ENCODE data around the gene AQP7. TPM values are rescaled to one million over a fixed set of nuclear protein-coding genes. Genes with fewer than 3 reads are reported as not detected.
"Not testable (repeated sequence)": the region's sequence is repeated elsewhere in the genome, so short reads cannot be mapped to it uniquely, and the experiment has no call there.

The AQP7 gene
- total RNA-seq, 2 experiments from 2014 or later: 0.12 to 0.36 TPM

- POLR2A ChIA-PET: no interaction called here
- H3K4me3 Mint-ChIP-seq: no peak overlapping the region
- no peak overlapping the region for H3K27ac Mint-ChIP-seq
- no peaks in the 10 kb centered on the region for H3K36me3 Mint-ChIP-seq
- intact Hi-C loops (cut with micrococcal nuclease): no loop called here
- H3K4me1 Mint-ChIP-seq (ENCODE audit: low read depth): peaks cover 18% of the 10 kb centered on the region
- H3K9me3 Mint-ChIP-seq: no peaks in the 10 kb centered on the region
- H3K27me3 Mint-ChIP-seq: no peaks in the 10 kb centered on the region
- CTCF ChIA-PET: interaction anchor here (1.5 to 5.4 kb wide), 3 partner anchors 16 to 35 kb away, joined by 8 to 28 read pairs (median 17); no protein-coding TSS in a partner anchor
- no peak for DNase-seq
These were observed 29.1 kb upstream of the AQP7 start for GRCh38 chr9:33431420-33431819.

- no peak overlapping the region for H3K27ac Mint-ChIP-seq
- peaks cover 18% of the 10 kb centered on the region for H3K4me1 Mint-ChIP-seq (ENCODE audit: low read depth)
- no peaks in the 10 kb centered on the region for H3K36me3 Mint-ChIP-seq
- no peak for DNase-seq
- no peaks in the 10 kb centered on the region for H3K27me3 Mint-ChIP-seq
- intact Hi-C loops (cut with micrococcal nuclease): no loop called here
- ChIA-PET POLR2A (interaction anchor here (0.8 kb wide), 1 partner anchor 16 kb away, joined by 3 read pairs; the partner anchor contains the start of gene AQP3), CTCF (interaction anchor here (1.5 to 5.4 kb wide), 3 partner anchors 15 to 36 kb away, joined by 8 to 28 read pairs (median 17); no protein-coding TSS in a partner anchor)
- no peaks in the 10 kb centered on the region for H3K9me3 Mint-ChIP-seq
- no peak overlapping the region for H3K4me3 Mint-ChIP-seq
These were observed 28.6 kb upstream of the AQP7 start for GRCh38 chr9:33430942-33431341.

GRCh38 chr9:33429256-33429985 is 27.1 kb upstream of the AQP7 start:
- Mint-ChIP-seq H3K36me3 (no peaks in the 10 kb centered on the region), H3K4me1 (ENCODE audit: low read depth) (peaks cover 14% of the 10 kb centered on the region), H3K9me3 (no peaks in the 10 kb centered on the region), H3K27me3 (no peaks in the 10 kb centered on the region), H3K27ac (no peak overlapping the region), H3K4me3 (no peak overlapping the region)
- ChIA-PET CTCF (no interaction called here), POLR2A (no interaction called here)
- DNase-seq: no peak
- intact Hi-C loops (cut with micrococcal nuclease): no loop called here

- Mint-ChIP-seq H3K27ac (no peak overlapping the region), H3K9me3 (no peaks in the 10 kb centered on the region), H3K27me3 (no peaks in the 10 kb centered on the region), H3K36me3 (no peaks in the 10 kb centered on the region), H3K4me3 (no peak overlapping the region), H3K4me1 (ENCODE audit: low read depth) (peaks cover 10% of the 10 kb centered on the region)
- CTCF ChIA-PET: interaction anchor here (1.0 kb wide), 1 partner anchor 12 kb away, joined by 3 read pairs; no protein-coding TSS in a partner anchor
- DNase-seq: peak; percentile 51
- POLR2A ChIA-PET: no interaction called here
- intact Hi-C loops (cut with micrococcal nuclease): no loop called here
These were observed 24.5 kb upstream of the AQP7 start for GRCh38 chr9:33426843-33427293.

- ChIA-PET CTCF (no interaction called here), POLR2A (no interaction called here)
- Mint-ChIP-seq H3K4me3 (peak overlapping the region; percentile 16), H3K9me3 (no peaks in the 10 kb centered on the region), H3K27ac (no peak overlapping the region), H3K27me3 (no peaks in the 10 kb centered on the region), H3K36me3 (no peaks in the 10 kb centered on the region), H3K4me1 (ENCODE audit: low read depth) (peaks cover 6% of the 10 kb centered on the region)
- no peak for DNase-seq
- intact Hi-C loops (cut with micrococcal nuclease): no loop called here
These were observed 22.8 kb upstream of the AQP7 start for GRCh38 chr9:33425128-33425533.

GRCh38 chr9:33424492-33424891 is 22.1 kb upstream of the AQP7 start:
- H3K9me3 Mint-ChIP-seq; H3K36me3 Mint-ChIP-seq; H3K27me3 Mint-ChIP-seq; DNase-seq; intact Hi-C loops (cut with micrococcal nuclease); H3K4me1 Mint-ChIP-seq (ENCODE audit: low read depth); H3K27ac Mint-ChIP-seq; H3K4me3 Mint-ChIP-seq; POLR2A ChIA-PET; CTCF ChIA-PET: not testable (repeated sequence)

GRCh38 chr9:33424043-33424442 is 21.7 kb upstream of the AQP7 start:
- CTCF ChIA-PET; H3K9me3 Mint-ChIP-seq; DNase-seq; H3K27ac Mint-ChIP-seq; H3K4me1 Mint-ChIP-seq (ENCODE audit: low read depth); H3K36me3 Mint-ChIP-seq; intact Hi-C loops (cut with micrococcal nuclease); H3K4me3 Mint-ChIP-seq; H3K27me3 Mint-ChIP-seq; POLR2A ChIA-PET: not testable (repeated sequence)

GRCh38 chr9:33419708-33420303 is 17.4 kb upstream of the AQP7 start:
- Mint-ChIP-seq H3K4me3 (no peak overlapping the region), H3K4me1 (ENCODE audit: low read depth) (peaks cover 42% of the 10 kb centered on the region), H3K36me3 (no peaks in the 10 kb centered on the region), H3K9me3 (no peaks in the 10 kb centered on the region), H3K27ac (no peak overlapping the region), H3K27me3 (no peaks in the 10 kb centered on the region)
- no peak for DNase-seq
- intact Hi-C loops (cut with micrococcal nuclease): no loop called here
- ChIA-PET CTCF (interaction anchor here (0.9 to 1.7 kb wide), 5 partner anchors 16 to 48 kb away, joined by 3 to 5 read pairs (median 3); no protein-coding TSS in a partner anchor), POLR2A (no interaction called here)

- Mint-ChIP-seq H3K9me3 (no peaks in the 10 kb centered on the region), H3K27me3 (no peaks in the 10 kb centered on the region), H3K27ac (no peak overlapping the region), H3K36me3 (no peaks in the 10 kb centered on the region), H3K4me3 (no peak overlapping the region), H3K4me1 (ENCODE audit: low read depth) (peaks cover 52% of the 10 kb centered on the region)
- intact Hi-C loops (cut with micrococcal nuclease): no loop called here
- no peak for DNase-seq
- ChIA-PET CTCF (interaction anchor here (1.0 to 9.4 kb wide), 5 partner anchors 15 to 81 kb away, joined by 3 to 191 read pairs (median 3); partner anchors contain the start of gene AQP3), POLR2A (no interaction called here)
These were observed 15.7 kb upstream of the AQP7 start for GRCh38 chr9:33418090-33418489.

- intact Hi-C loops (cut with micrococcal nuclease): no loop called here
- POLR2A ChIA-PET: interaction anchor here (1.0 to 3.2 kb wide), 2 partner anchors 30 to 99 kb away, joined by 3 to 28 read pairs; partner anchors contain the start of gene AQP3
- CTCF ChIA-PET: interaction anchor here (1.0 to 9.4 kb wide), 8 partner anchors 14 to 82 kb away, joined by 3 to 191 read pairs (median 25); partner anchors contain the start of genes AQP3 and NOL6
- H3K27ac Mint-ChIP-seq: peak overlapping the region; percentile 9
- DNase-seq: peak; percentile 54
- no peaks in the 10 kb centered on the region for H3K36me3 Mint-ChIP-seq
- peaks cover 52% of the 10 kb centered on the region for H3K4me1 Mint-ChIP-seq (ENCODE audit: low read depth)
- H3K9me3 Mint-ChIP-seq: no peaks in the 10 kb centered on the region
- no peaks in the 10 kb centered on the region for H3K27me3 Mint-ChIP-seq
- H3K4me3 Mint-ChIP-seq: no peak overlapping the region
These were observed 14.6 kb upstream of the AQP7 start for GRCh38 chr9:33416996-33417395.

GRCh38 chr9:33415501-33416038 is 13.2 kb upstream of the AQP7 start:
- POLR2A ChIA-PET: interaction anchor here (0.6 to 3.2 kb wide), 7 partner anchors 12 to 58 kb away, joined by 3 to 28 read pairs (median 5); partner anchors contain the start of genes AQP3 and NOL6
- H3K9me3 Mint-ChIP-seq: no peaks in the 10 kb centered on the region
- H3K27ac Mint-ChIP-seq: peak overlapping the region; percentile 95
- intact Hi-C loops (cut with micrococcal nuclease): loop anchor here (1.0 to 2.0 kb wide), 3 partner anchors 31 to 125 kb away; partner anchors contain the start of gene NFX1
- H3K4me3 Mint-ChIP-seq: peak overlapping the region; percentile 33
- H3K36me3 Mint-ChIP-seq: no peaks in the 10 kb centered on the region
- H3K4me1 Mint-ChIP-seq (ENCODE audit: low read depth): peaks cover 52% of the 10 kb centered on the region
- peak; percentile 97 for DNase-seq
- H3K27me3 Mint-ChIP-seq: no peaks in the 10 kb centered on the region
- CTCF ChIA-PET: interaction anchor here (0.7 to 9.4 kb wide), 36 partner anchors 9 to 333 kb away, joined by 3 to 191 read pairs (median 5); partner anchors contain the start of genes AQP3, NFX1 and NOL6
